Measurements from ENCODE around the gene MDFIC2.
"Not testable (repeated sequence)": the region's sequence is repeated elsewhere in the genome, so short reads cannot be mapped to it uniquely, and the experiment has no call there.

Gene MDFIC2

GRCh38 chr3:70250492-70250891, 61.9 kb downstream of the MDFIC2 start:
- no peak for DNase-seq

- peak in 1 of 3 experiments; percentile 34 for DNase-seq
Measured at GRCh38 chr3:70249509-70250160, 62.8 kb downstream of the MDFIC2 start.

- no peak for DNase-seq
Measured at GRCh38 chr3:70248856-70249255, 63.6 kb downstream of the MDFIC2 start.

GRCh38 chr3:70247955-70248354, 64.5 kb downstream of the MDFIC2 start:
- no peak for DNase-seq

- DNase-seq, result no peak
Measured at GRCh38 chr3:70245746-70246525, 66.5 kb downstream of the MDFIC2 start.

GRCh38 chr3:70244422-70244821, 68.0 kb downstream of the MDFIC2 start:
- DNase-seq, result no peak

- DNase-seq, result no peak
Measured at GRCh38 chr3:70242297-70242882, 70.0 kb downstream of the MDFIC2 start.

GRCh38 chr3:70233812-70234211, 78.6 kb downstream of the MDFIC2 start:
- no peak for DNase-seq

- no peak for DNase-seq
Measured at GRCh38 chr3:70233112-70233511, 79.3 kb downstream of the MDFIC2 start.

- DNase-seq, result no peak
Measured at GRCh38 chr3:70231266-70231701, 81.2 kb downstream of the MDFIC2 start.

GRCh38 chr3:70227437-70227836, 85.0 kb downstream of the MDFIC2 start:
- DNase-seq, result no peak

- DNase-seq, result no peak
Measured at GRCh38 chr3:70225146-70225545, 87.3 kb downstream of the MDFIC2 start.

GRCh38 chr3:70224337-70224736, 88.1 kb downstream of the MDFIC2 start:
- DNase-seq, result peak in 2 of 3 experiments; percentile 3 to 60

- DNase-seq, result no peak
Measured at GRCh38 chr3:70218471-70218870, 94.0 kb downstream of the MDFIC2 start.

GRCh38 chr3:70211274-70211673, 101.2 kb downstream of the MDFIC2 start:
- not testable (repeated sequence) for DNase-seq

GRCh38 chr3:70201975-70202374, 110.5 kb downstream of the MDFIC2 start:
- no peak for DNase-seq

GRCh38 chr3:70189884-70190473, 122.5 kb downstream of the MDFIC2 start:
- DNase-seq, result no peak

- DNase-seq, result no peak
Measured at GRCh38 chr3:70186221-70186620, 126.2 kb downstream of the MDFIC2 start.

- no peak for DNase-seq
Measured at GRCh38 chr3:70185661-70186060, 126.8 kb downstream of the MDFIC2 start.

- no peak for DNase-seq
Measured at GRCh38 chr3:70183781-70184504, 128.5 kb downstream of the MDFIC2 start.

GRCh38 chr3:70182166-70182565, 130.3 kb downstream of the MDFIC2 start:
- no peak for DNase-seq

- DNase-seq, result no peak
Measured at GRCh38 chr3:70180664-70181063, 131.8 kb downstream of the MDFIC2 start.

- no peak for DNase-seq
Measured at GRCh38 chr3:70179111-70179510, 133.3 kb downstream of the MDFIC2 start.
